Measurements from ENCODE around the gene FGF6.
"Not testable (repeated sequence)": the region's sequence is repeated elsewhere in the genome, so short reads cannot be mapped to it uniquely, and the experiment has no call there.

Gene FGF6

GRCh38 chr12:4445156-4446101 is at the start of gene FGF6:
FGF6 (minus strand) TSS chr12:4445815; CDS start chr12:4445570, 245 bp downstream.
- DNase-seq = no peak

- DNase-seq = no peak
Observed at GRCh38 chr12:4490973-4491372, 45.4 kb upstream of the FGF6 start.

GRCh38 chr12:4489556-4489955 is 43.9 kb upstream of the FGF6 start:
- DNase-seq = no peak

- no peak for DNase-seq
Observed at GRCh38 chr12:4486980-4487379, 41.4 kb upstream of the FGF6 start.

DNA sequence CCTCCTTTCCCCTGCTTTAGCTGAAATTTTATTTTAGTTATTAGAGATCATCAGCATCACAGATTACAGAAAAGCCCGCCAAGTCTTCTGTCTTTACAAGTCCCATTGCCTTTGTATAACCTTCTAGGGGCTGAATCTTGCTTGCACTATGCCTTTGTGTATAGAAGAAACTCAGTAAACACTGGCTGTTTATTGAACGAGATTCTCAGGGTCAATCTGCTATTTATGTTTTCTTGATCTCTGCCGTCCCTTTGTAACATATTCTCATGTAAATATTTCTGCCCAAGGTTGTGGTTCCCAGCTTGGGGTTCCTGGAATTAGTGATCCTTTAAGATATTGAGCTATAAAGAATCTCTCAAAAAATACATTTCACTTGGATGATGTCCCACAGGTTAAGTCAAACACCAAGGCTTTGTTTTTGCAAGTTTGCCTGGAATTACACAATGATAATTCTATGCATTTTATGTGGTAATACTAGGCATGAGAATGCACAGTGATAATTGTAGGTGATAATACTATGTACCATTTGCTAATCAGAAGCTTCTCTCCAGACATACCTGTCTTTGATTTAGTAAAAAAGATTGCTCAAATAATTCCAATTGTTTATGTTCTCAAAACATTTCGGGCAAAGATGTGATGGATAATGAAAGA is 40.6 kb upstream of the FGF6 start:
- DNase-seq = no peak

GRCh38 chr12:4483885-4484823 is 38.5 kb upstream of the FGF6 start:
- DNase-seq = peak; percentile 18

GRCh38 chr12:4482936-4483335 is 37.3 kb upstream of the FGF6 start:
- DNase-seq = no peak

DNA sequence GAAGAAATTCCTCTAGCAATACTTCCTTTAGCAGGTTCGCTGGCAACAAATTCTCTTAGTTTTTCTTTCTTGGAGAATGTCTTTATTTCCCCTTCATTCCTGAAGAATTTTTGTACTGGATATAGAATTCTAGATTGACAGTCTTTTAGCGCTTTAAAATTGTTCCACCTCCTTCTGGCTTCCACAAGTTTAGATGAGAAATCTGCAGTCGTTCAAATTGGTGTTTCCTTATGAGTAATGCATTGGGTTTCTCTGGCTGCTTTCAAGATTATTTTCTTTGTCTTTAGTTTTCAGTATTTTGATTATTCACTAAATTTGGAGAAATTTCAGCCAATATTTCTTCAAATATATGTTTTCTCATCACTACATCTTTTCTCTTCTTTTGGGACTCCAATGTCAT is 33.3 kb upstream of the FGF6 start:
- no peak for DNase-seq

- DNase-seq = no peak
Observed at GRCh38 chr12:4477129-4477528, 31.5 kb upstream of the FGF6 start.

- no peak for DNase-seq
Observed at GRCh38 chr12:4472046-4472445, 26.4 kb upstream of the FGF6 start.

- no peak for DNase-seq
Observed at GRCh38 chr12:4471256-4471655, 25.6 kb upstream of the FGF6 start.

DNA sequence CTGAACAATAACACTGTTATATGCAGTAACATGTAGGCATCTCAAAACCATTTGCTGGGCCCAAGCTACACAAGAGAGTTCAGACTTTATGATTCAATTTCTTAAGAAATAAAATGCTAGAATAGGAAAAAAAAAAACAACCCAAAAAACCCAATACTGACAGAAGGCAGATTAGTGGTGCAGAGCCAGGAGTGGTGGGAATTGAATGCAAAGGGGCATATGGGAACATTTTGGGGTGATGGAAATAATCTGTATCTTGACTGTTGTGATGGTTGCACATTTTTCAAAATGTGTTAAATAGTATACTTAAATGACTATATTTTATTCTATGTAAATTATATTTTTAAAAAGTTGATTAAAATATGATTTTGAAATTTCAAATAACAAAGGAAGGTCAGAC is 23.4 kb upstream of the FGF6 start:
- DNase-seq = no peak

DNA sequence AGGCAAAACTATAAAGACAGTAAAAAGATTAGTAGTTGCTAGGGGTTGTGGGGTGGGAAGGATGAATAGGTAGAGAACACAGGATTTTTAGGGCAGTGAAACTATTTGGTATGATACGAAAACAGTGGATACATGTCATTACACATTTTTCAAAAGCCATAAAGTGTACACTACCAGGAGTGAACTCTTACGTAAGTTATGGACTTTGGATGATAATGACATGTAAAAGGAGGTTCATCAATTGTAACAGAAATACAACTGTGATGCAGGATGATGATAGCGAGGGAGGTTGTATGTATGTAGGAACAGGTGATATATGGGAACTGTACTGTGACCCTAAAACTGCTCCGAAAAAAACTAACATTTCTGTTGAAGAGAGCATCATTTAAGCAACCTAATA is 15.1 kb upstream of the FGF6 start:
- no peak for DNase-seq

DNA sequence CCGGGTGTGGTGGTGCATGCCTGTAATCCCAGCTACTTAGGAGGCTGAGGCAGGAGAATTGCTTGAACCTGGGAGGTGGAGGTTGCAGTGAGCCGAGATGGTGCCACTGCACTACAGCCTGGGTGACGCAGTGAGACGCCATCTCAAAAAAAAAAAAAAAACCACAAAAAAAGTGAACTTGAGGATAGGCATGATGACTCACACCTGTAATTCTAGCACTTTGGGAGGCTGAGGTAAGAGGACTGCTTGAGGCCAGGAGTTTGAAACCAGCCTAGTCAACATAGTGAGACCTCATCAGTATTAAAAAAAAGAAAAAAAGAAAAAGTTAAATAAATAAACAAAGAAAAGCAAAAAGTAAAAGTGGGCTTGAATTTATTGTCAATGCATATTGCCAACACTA is 10.2 kb upstream of the FGF6 start:
- DNase-seq = not testable (repeated sequence)

DNA sequence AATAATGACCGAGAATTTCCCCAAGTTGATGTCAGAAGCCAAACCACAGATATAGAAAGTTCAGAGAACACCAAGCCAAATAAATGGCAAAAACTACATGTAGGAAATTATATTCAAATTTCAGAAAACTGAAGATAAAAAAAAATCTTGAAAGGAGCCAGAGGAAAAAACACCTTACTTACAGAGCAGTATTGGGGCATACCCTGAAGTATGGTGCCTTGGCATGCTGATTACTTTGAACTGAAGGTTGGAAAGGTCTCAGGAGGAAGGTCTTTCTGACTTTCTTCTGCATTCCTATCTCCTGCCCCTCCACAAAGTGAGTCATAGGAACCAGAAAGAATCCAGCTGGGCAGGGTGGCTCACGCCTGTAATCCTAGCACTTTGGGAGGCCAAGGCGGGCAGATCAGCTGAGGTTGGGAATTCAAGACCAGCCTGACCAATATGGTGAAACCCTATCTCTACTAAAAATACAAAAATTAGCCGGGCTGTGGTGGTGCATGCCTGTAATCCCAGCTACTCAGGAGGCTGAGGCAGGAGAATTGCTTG is 8.8 kb upstream of the FGF6 start:
- no peak for DNase-seq

DNA sequence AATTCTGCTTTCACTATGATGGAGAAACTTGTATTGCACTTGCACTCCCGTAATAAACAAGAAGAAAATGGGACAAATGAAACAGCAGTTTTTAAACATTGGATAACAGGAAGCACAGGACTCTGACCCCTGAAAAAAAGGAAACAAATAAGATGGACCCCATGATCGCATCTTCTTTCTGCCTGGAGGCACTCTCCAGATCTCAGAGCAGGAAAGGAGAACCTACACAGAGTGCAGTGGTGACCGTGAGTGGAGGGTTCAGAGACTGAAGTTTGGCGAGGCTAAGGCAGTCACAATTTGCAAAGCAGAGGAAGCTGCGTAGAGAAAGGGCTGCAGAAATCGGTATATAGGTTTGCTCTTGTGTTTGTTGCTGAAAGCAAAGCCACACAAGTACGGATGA is 6.1 kb upstream of the FGF6 start:
- DNase-seq = no peak

- DNase-seq = no peak
Observed at GRCh38 chr12:4450551-4451112, 5.0 kb upstream of the FGF6 start.

DNA sequence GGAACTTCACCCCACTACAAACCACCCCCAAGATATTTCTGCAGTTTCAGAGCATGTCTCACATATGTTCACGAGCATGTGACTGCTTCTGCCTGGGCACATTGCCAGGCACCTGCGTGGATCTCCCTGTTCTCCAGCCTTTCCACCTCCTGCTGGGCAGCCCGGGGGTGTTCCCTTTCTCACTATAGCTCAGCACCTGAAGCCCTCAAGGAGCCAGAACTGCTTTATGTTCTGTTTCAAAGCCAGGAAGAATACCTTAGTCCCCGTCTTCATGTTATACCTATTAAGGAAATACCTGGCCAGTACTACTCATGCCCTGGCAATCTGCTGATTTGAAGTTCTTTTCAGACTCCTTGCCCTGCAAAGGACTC is 4.2 kb upstream of the FGF6 start:
- peak; percentile 50 for DNase-seq

- DNase-seq = no peak
Observed at GRCh38 chr12:4448943-4449850, 3.6 kb upstream of the FGF6 start.

DNA sequence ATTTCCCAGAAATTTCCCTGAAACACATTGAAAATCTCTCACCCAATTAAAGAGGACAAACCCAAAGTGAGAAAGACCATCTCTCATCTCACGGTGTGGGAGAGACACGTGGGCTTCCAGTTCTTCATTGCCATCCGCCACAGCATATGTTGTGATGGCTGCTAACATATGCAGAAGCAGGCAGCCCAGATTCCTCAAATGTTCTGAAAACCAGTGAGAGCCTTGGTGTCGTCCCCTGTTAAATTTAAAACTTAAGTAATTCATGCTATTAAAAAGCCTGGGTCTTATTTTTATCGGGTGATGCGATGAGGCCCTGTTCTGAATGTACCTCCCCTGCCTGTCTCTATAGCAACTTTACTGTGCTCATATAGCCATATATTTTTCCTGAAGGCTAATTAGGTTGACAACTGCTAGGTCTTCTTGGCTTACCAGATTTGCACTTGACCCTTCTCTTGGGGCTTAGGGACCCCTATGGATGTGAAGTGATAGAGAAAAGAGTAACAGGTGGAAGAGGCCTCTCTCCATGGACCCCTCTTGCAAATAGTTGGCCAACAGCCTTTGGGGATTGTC is 2.8 kb upstream of the FGF6 start:
- no peak for DNase-seq

- no peak for DNase-seq
Observed at GRCh38 chr12:4447151-4447550, 1.5 kb upstream of the FGF6 start.
